ENCODE results near the gene PKP3. TPM values are rescaled to one million over a fixed set of nuclear protein-coding genes. Genes with fewer than 3 reads are reported as not detected.
"Not testable (repeated sequence)": the region's sequence is repeated elsewhere in the genome, so short reads cannot be mapped to it uniquely, and the experiment has no call there.

The PKP3 gene
- total and polyA plus RNA-seq, 7 donors = 0.27 to 140 (median 57.1) TPM; not detected in 2

DNA sequence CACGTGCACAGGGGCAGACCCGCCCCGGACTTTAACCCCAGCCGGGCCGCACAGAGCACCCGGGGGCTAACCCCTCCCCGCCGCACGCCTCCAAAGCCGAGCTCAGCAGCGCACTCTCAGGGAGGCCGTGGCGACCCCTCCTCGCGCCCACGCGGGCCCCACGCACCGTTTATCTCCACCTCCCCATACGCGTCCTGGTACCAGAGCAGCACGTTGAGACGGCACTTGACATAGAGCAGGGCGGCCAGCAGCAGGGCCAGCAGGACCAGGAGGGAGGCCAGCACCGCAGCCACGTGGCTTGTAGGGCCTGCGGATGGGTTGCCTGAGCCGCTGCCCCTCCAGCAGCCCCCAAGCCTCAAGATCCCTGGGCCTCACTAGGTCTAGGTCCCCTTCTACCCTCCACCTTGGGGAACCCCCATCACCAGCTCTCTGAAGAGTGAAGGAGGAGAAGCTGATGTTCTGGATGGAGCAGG is 13.7 kb downstream of the PKP3 start:
- H3K36me3 ChIP-seq = no peaks in the 10 kb centered on the region
- TF ChIP-seq POLR2AphosphoS5 (IDR thresholded peaks at IDR 0.05) (no peak), EP300 (IDR thresholded peaks at IDR 0.05) (no peak), POLR2A (IDR thresholded peaks at IDR 0.05) (no peak)
- TF ChIP-seq, protein P1, sequence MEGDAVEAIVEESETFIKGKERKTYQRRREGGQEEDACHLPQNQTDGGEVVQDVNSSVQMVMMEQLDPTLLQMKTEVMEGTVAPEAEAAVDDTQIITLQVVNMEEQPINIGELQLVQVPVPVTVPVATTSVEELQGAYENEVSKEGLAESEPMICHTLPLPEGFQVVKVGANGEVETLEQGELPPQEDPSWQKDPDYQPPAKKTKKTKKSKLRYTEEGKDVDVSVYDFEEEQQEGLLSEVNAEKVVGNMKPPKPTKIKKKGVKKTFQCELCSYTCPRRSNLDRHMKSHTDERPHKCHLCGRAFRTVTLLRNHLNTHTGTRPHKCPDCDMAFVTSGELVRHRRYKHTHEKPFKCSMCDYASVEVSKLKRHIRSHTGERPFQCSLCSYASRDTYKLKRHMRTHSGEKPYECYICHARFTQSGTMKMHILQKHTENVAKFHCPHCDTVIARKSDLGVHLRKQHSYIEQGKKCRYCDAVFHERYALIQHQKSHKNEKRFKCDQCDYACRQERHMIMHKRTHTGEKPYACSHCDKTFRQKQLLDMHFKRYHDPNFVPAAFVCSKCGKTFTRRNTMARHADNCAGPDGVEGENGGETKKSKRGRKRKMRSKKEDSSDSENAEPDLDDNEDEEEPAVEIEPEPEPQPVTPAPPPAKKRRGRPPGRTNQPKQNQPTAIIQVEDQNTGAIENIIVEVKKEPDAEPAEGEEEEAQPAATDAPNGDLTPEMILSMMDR (IDR thresholded peaks at IDR 0.05) = no peak
- H3K4me1 ChIP-seq = peaks cover 0 to 20% (median 19%) of the 10 kb centered on the region in 4 donors
- H3K4me3 ChIP-seq = peak overlapping the region in 2 of 4 donors; percentile 64 to 79
- H3K27me3 ChIP-seq = peaks cover 0 to 8% (median 7%) of the 10 kb centered on the region in 3 donors
- intact Hi-C loops (cut with DNase I) = loop anchor here (1.0 to 5.0 kb wide), 3 partner anchors 103 to 200 kb away; partner anchors contain the start of genes BET1L and RIC8A
- peak overlapping the region in 3 of 4 donors; percentile 34 to 50 (median 34) for H3K27ac ChIP-seq
- no peaks in the 10 kb centered on the region for H3K9me3 ChIP-seq
- no peak for DNase-seq
- 71 to 75% methylated on average over 28 of the region's 28 CpGs for WGBS, 2 donors

- H3K9me3 ChIP-seq = no peaks in the 10 kb centered on the region
- H3K36me3 ChIP-seq = no peaks in the 10 kb centered on the region
- WGBS, 2 donors = 82 to 89% methylated on average over 15 of the region's 15 CpGs
- no peak overlapping the region for H3K4me3 ChIP-seq
- no peak for TF ChIP-seq POLR2A (IDR thresholded peaks at IDR 0.05)
- no peak for TF ChIP-seq POLR2AphosphoS5 (IDR thresholded peaks at IDR 0.05)
- TF ChIP-seq, protein P1 (IDR thresholded peaks at IDR 0.05) = no peak
- no peak for TF ChIP-seq EP300 (IDR thresholded peaks at IDR 0.05)
- peak; percentile 62 for DNase-seq
- H3K27me3 ChIP-seq = peaks cover 0 to 6% (median 2%) of the 10 kb centered on the region in 3 donors
- H3K27ac ChIP-seq = no peak overlapping the region
- H3K4me1 ChIP-seq = peaks cover 0 to 20% (median 19%) of the 10 kb centered on the region in 4 donors
- intact Hi-C loops (cut with DNase I) = loop anchor here (5.0 kb wide), 1 partner anchor 201 kb away; the partner anchor contains the start of genes BET1L and RIC8A
Measured at GRCh38 chr11:408154-409007, 14.4 kb downstream of the PKP3 start.

GRCh38 chr11:409008-409599 is 15.1 kb downstream of the PKP3 start:
- TF ChIP-seq, protein P1 (IDR thresholded peaks at IDR 0.05) = no peak
- TF ChIP-seq POLR2AphosphoS5 (IDR thresholded peaks at IDR 0.05) = no peak
- no peak for TF ChIP-seq POLR2A (IDR thresholded peaks at IDR 0.05)
- TF ChIP-seq EP300 (IDR thresholded peaks at IDR 0.05) = no peak
- peak; percentile 57 for DNase-seq
- intact Hi-C loops (cut with DNase I) = loop anchor here (5.0 kb wide), 1 partner anchor 202 kb away; the partner anchor contains the start of genes BET1L and RIC8A

GRCh38 chr11:409600-410483 is 15.8 kb downstream of the PKP3 start:
- DNase-seq = peak; percentile 61
- no peak overlapping the region for H3K27ac ChIP-seq
- 74 to 80% methylated on average over 18 of the region's 18 CpGs for WGBS, 2 donors
- H3K36me3 ChIP-seq = no peaks in the 10 kb centered on the region
- TF ChIP-seq POLR2A (IDR thresholded peaks at IDR 0.05) = no peak
- no peak for TF ChIP-seq EP300 (IDR thresholded peaks at IDR 0.05)
- TF ChIP-seq, protein P1 (IDR thresholded peaks at IDR 0.05) = no peak
- TF ChIP-seq POLR2AphosphoS5 (IDR thresholded peaks at IDR 0.05) = no peak
- H3K4me3 ChIP-seq = no peak overlapping the region
- peaks cover 4 to 9% (median 7%) of the 10 kb centered on the region in 3 donors for H3K27me3 ChIP-seq
- intact Hi-C loops (cut with DNase I) = loop anchor here (5.0 kb wide), 1 partner anchor 203 kb away; the partner anchor contains the start of genes BET1L and RIC8A
- no peaks in the 10 kb centered on the region for H3K9me3 ChIP-seq
- H3K4me1 ChIP-seq = peaks cover 0 to 20% (median 19%) of the 10 kb centered on the region in 4 donors

More at GRCh38 chr11:409008-409599, 15.1 kb downstream of the PKP3 start:
- no peaks in the 10 kb centered on the region for H3K9me3 ChIP-seq
- 85 to 91% methylated on average over 7 of the region's 7 CpGs for WGBS, 2 donors
- H3K27ac ChIP-seq = no peak overlapping the region
- peaks cover 0 to 4% (median 2%) of the 10 kb centered on the region in 3 donors for H3K27me3 ChIP-seq
- H3K4me3 ChIP-seq = no peak overlapping the region
- H3K4me1 ChIP-seq = peaks cover 0 to 20% (median 19%) of the 10 kb centered on the region in 4 donors
- no peaks in the 10 kb centered on the region for H3K36me3 ChIP-seq

- H3K9me3 ChIP-seq; H3K36me3 ChIP-seq; DNase-seq; intact Hi-C loops (cut with DNase I); H3K4me3 ChIP-seq; H3K27ac ChIP-seq: not testable (repeated sequence)
- WGBS, 2 donors = 89 to 94% methylated on average over 13 of the region's 13 CpGs
- H3K4me1 ChIP-seq = peaks cover 0 to 16% (median 14%) of the 10 kb centered on the region in 4 donors
- H3K27me3 ChIP-seq = peaks cover 4 to 18% (median 15%) of the 10 kb centered on the region in 3 donors
Measured at GRCh38 chr11:410711-411110, 16.7 kb downstream of the PKP3 start.

- intact Hi-C loops (cut with DNase I); H3K4me3 ChIP-seq; H3K9me3 ChIP-seq; H3K36me3 ChIP-seq; DNase-seq; H3K27ac ChIP-seq: not testable (repeated sequence)
- Histone ChIP-seq H3K27me3 (peaks cover 4 to 26% (median 23%) of the 10 kb centered on the region in 3 donors), H3K4me1 (peaks cover 0 to 13% (median 9%) of the 10 kb centered on the region in 4 donors)
- WGBS, 2 donors = 81 to 88% methylated on average over 11 of the region's 11 CpGs
Measured at GRCh38 chr11:411520-411919, 17.5 kb downstream of the PKP3 start.

Measured in sigmoid colon (tissue), 7 donors.